Measurements from ENCODE around the gene DCC.

The DCC gene

GRCh38 chr18:52339891-52340371, at the start of gene DCC:
TSS of gene DCC (plus strand) at chr18:52340197. CDS start at chr18:52340788, 591 bp downstream.
- Mint-ChIP-seq H3K4me1 (peaks cover 26% of the 10 kb centered on the region), H3K27ac (no peak within 1 kb of the TSS), H3K9me3 (peaks cover 5% of the 10 kb centered on the region), H3K36me3 (ENCODE audit: low read depth) (no peaks in the 10 kb centered on the region), H3K4me3 (no peak within 1 kb of the TSS), H3K27me3 (ENCODE audit: low read depth, poor library complexity) (peaks cover 7% of the 10 kb centered on the region)
- peak; percentile 46 for TF ChIP-seq CTCF (IDR thresholded peaks at IDR 0.05)
- DNase-seq, result peak; percentile 71

GRCh38 chr18:52310651-52311050, 29.3 kb upstream of the DCC start:
- H3K27me3 Mint-ChIP-seq (ENCODE audit: low read depth, poor library complexity), result peaks cover 5% of the 10 kb centered on the region

GRCh38 chr18:52311331-52311730, 28.7 kb upstream of the DCC start:
- DNase-seq, result no peak
- no peak for TF ChIP-seq CTCF (IDR thresholded peaks at IDR 0.05)
- no peak overlapping the region for H3K27ac Mint-ChIP-seq
- peaks cover 7% of the 10 kb centered on the region for H3K4me1 Mint-ChIP-seq
- peaks cover 5% of the 10 kb centered on the region for H3K27me3 Mint-ChIP-seq (ENCODE audit: low read depth, poor library complexity)
- H3K36me3 Mint-ChIP-seq (ENCODE audit: low read depth), result no peaks in the 10 kb centered on the region
- H3K4me3 Mint-ChIP-seq, result no peak overlapping the region
- H3K9me3 Mint-ChIP-seq, result peaks cover 15% of the 10 kb centered on the region

More at GRCh38 chr18:52310651-52311050, 29.3 kb upstream of the DCC start:
- no peak for TF ChIP-seq CTCF (IDR thresholded peaks at IDR 0.05)
- Mint-ChIP-seq H3K4me1 (peaks cover 7% of the 10 kb centered on the region), H3K27ac (no peak overlapping the region), H3K9me3 (peaks cover 12% of the 10 kb centered on the region), H3K4me3 (no peak overlapping the region), H3K36me3 (ENCODE audit: low read depth) (no peaks in the 10 kb centered on the region)
- no peak for DNase-seq

GRCh38 chr18:52312346-52312745, 27.7 kb upstream of the DCC start:
- Mint-ChIP-seq H3K4me3 (no peak overlapping the region), H3K4me1 (peaks cover 7% of the 10 kb centered on the region), H3K9me3 (peaks cover 15% of the 10 kb centered on the region), H3K27me3 (ENCODE audit: low read depth, poor library complexity) (peaks cover 5% of the 10 kb centered on the region), H3K36me3 (ENCODE audit: low read depth) (no peaks in the 10 kb centered on the region), H3K27ac (no peak overlapping the region)
- no peak for DNase-seq
- TF ChIP-seq CTCF (IDR thresholded peaks at IDR 0.05), result no peak

- H3K36me3 Mint-ChIP-seq (ENCODE audit: low read depth), result no peaks in the 10 kb centered on the region
- peaks cover 15% of the 10 kb centered on the region for H3K9me3 Mint-ChIP-seq
- H3K27ac Mint-ChIP-seq, result no peak overlapping the region
- H3K4me3 Mint-ChIP-seq, result no peak overlapping the region
- H3K4me1 Mint-ChIP-seq, result peaks cover 7% of the 10 kb centered on the region
- DNase-seq, result no peak
- peaks cover 5% of the 10 kb centered on the region for H3K27me3 Mint-ChIP-seq (ENCODE audit: low read depth, poor library complexity)
- TF ChIP-seq CTCF (IDR thresholded peaks at IDR 0.05), result no peak
Measured at GRCh38 chr18:52313213-52313612, 26.8 kb upstream of the DCC start.

- H3K27ac Mint-ChIP-seq, result no peak overlapping the region
- TF ChIP-seq CTCF (IDR thresholded peaks at IDR 0.05), result no peak
- peaks cover 15% of the 10 kb centered on the region for H3K9me3 Mint-ChIP-seq
- no peaks in the 10 kb centered on the region for H3K4me1 Mint-ChIP-seq
- peaks cover 7% of the 10 kb centered on the region for H3K27me3 Mint-ChIP-seq (ENCODE audit: low read depth, poor library complexity)
- no peaks in the 10 kb centered on the region for H3K36me3 Mint-ChIP-seq (ENCODE audit: low read depth)
- no peak overlapping the region for H3K4me3 Mint-ChIP-seq
- peak; percentile 27 for DNase-seq
Measured at GRCh38 chr18:52319424-52319983, 20.5 kb upstream of the DCC start.

All from nephron progenitor cell (in vitro differentiated cells).